CD14-positive monocyte (primary cell): ENCODE results near the gene ABCA2. TPM values are rescaled to one million over a fixed set of nuclear protein-coding genes. Genes with fewer than 3 reads are reported as not detected.

Experiments used
- DNase-seq, 3 donors: peaks; one replicate each; pipeline ENCODE4 v3.0.0-alpha.2; 2011 to 2022
- H2AFZ ChIP-seq: 2 replicates; pipeline ENCODE4 v1.6.0; 2012; ENCODE audit warnings: mild to moderate bottlenecking, low read depth, low read length, inconsistent platforms; ENCODE audit not compliant: insufficient read depth, poor library complexity, severe bottlenecking
- H3K27ac ChIP-seq, 2 donors: 1 replicate in 1 of 2; 2 replicates in 1 of 2; pipeline ENCODE4 v1.5.1; 2012 to 2013; ENCODE audit warnings: low read length in 2 of 2, control low read depth in 1 of 2, inconsistent platforms in 1 of 2, low read depth in 1 of 2, mild to moderate bottlenecking in 1 of 2
- H3K27me3 ChIP-seq, 2 donors: one replicate each; pipeline versions ENCODE4 v1.6.0 to v1.6.1; 2011 to 2013; ENCODE audit warnings: low read length in 2 of 2; ENCODE audit not compliant: control insufficient read depth in 2 of 2, insufficient read depth in 2 of 2
- H3K36me3 ChIP-seq, 2 donors: replicated peaks in 1 of 2; 1 replicate in 1 of 2; 2 replicates in 1 of 2; pipeline versions ENCODE4 v1.5.1 to v1.6.1; 2012 to 2013; ENCODE audit warnings: low read length in 2 of 2, control low read depth in 1 of 2, inconsistent platforms in 1 of 2, mild to moderate bottlenecking in 1 of 2; ENCODE audit not compliant: insufficient read depth in 2 of 2, control insufficient read depth in 1 of 2
- H3K4me1 ChIP-seq, 2 donors: 1 replicate in 1 of 2; 2 replicates in 1 of 2; pipeline versions ENCODE4 v1.5.1 to v1.6.1; 2012 to 2013; ENCODE audit warnings: low read length in 2 of 2, control low read depth in 1 of 2, inconsistent platforms in 1 of 2, mild to moderate bottlenecking in 1 of 2, moderate library complexity in 1 of 2; ENCODE audit not compliant: insufficient read depth in 2 of 2, control insufficient read depth in 1 of 2
- H3K4me2 ChIP-seq: replicated peaks from 2 replicates; pipeline ENCODE3; 2012; ENCODE audit warnings: low read length, moderate library complexity, mild to moderate bottlenecking; ENCODE audit not compliant: poor library complexity, severe bottlenecking; ENCODE audit errors: extremely low read depth
- H3K4me3 ChIP-seq, 3 experiments: fragments of 200-600 bp in 1 of 3; sonication (generic) in 1 of 3; replicated peaks in 1 of 3; 1 replicate in 2 of 3; 2 replicates in 1 of 3; pipeline ENCODE4 v1.5.1; 2011 to 2013; ENCODE audit warnings: low read length in 3 of 3, mild to moderate bottlenecking in 3 of 3, control low read depth in 2 of 3, low read depth in 2 of 3, inconsistent platforms in 1 of 3, moderate library complexity in 1 of 3
- H3K79me2 ChIP-seq: 2 replicates; pipeline ENCODE4 v1.6.0; 2012; ENCODE audit warnings: mild to moderate bottlenecking, control low read depth, inconsistent platforms, low read length, moderate library complexity; ENCODE audit not compliant: insufficient read depth
- H3K9ac ChIP-seq: 2 replicates; pipeline ENCODE4 v1.6.0; 2017; ENCODE audit warnings: low read length, mild to moderate bottlenecking; ENCODE audit not compliant: insufficient read depth, poor library complexity, severe bottlenecking
- H3K9me3 ChIP-seq, 2 donors: replicated peaks in 1 of 2; 1 replicate in 1 of 2; 2 replicates in 1 of 2; pipeline versions ENCODE4 v1.5.1 to v1.6.1; 2012 to 2013; ENCODE audit warnings: low read length in 2 of 2, control low read depth in 1 of 2; ENCODE audit not compliant: control insufficient read depth in 1 of 2, insufficient read depth in 1 of 2
- H4K20me1 ChIP-seq: 2 replicates; pipeline ENCODE4 v1.6.0; 2012; ENCODE audit warnings: mild to moderate bottlenecking, low read length, control low read depth, moderate library complexity; ENCODE audit not compliant: insufficient read depth
- H3K27ac Mint-ChIP-seq, 7 donors: one replicate each; pipeline ENCODE4 v1.8.0; 2020; ENCODE audit warnings: mild to moderate bottlenecking in 7 of 7, mixed read lengths in 7 of 7, moderate library complexity in 6 of 7, inconsistent platforms in 2 of 7
- H3K27me3 Mint-ChIP-seq, 3 donors: one replicate each; pipeline ENCODE4 v1.8.0; 2021 to 2022; ENCODE audit warnings: low read depth in 3 of 3, mild to moderate bottlenecking in 3 of 3, mixed read lengths in 3 of 3, moderate library complexity in 3 of 3, inconsistent platforms in 1 of 3
- H3K36me3 Mint-ChIP-seq, 2 donors: one replicate each; pipeline ENCODE4 v1.8.0; 2020; ENCODE audit warnings: mixed read lengths in 2 of 2, inconsistent platforms in 1 of 2, mild to moderate bottlenecking in 1 of 2
- H3K4me1 Mint-ChIP-seq: one replicate; pipeline ENCODE4 v1.8.0; 2020; ENCODE audit warnings: mild to moderate bottlenecking, mixed read lengths
- H3K4me3 Mint-ChIP-seq, 2 donors: one replicate each; pipeline ENCODE4 v1.8.0; 2020; ENCODE audit warnings: mild to moderate bottlenecking in 2 of 2, mixed read lengths in 2 of 2, moderate library complexity in 1 of 2
- H3K9me3 Mint-ChIP-seq, 7 donors: one replicate each; pipeline ENCODE4 v1.8.0; 2020 to 2022; ENCODE audit warnings: mixed read lengths in 7 of 7, mild to moderate bottlenecking in 6 of 7, moderate library complexity in 6 of 7, inconsistent platforms in 2 of 7
- CTCF ChIP-seq: fragments of 200-600 bp; IDR thresholded peaks from one replicate; pipeline ENCODE4 v1.8.0; 2022; ENCODE audit warnings: antibody characterized with exemption, mild to moderate bottlenecking
- WGBS: methylation state at CpG from one replicate; pipeline ENCODE4 v1.1.5; 2013; ENCODE audit warnings: missing lambda C conversion rate; ENCODE audit not compliant: insufficient coverage; 5-methylcytosine and 5-hydroxymethylcytosine counted together
- intact Hi-C, 2 donors: fragments of 100-400 bp; cut with micrococcal nuclease; formaldehyde crosslinking; loops; one replicate each; pipeline versions ENCODE4 v1.15.0 to v1.15.1; 2023
- polyA plus RNA-seq, 3 donors: library from polyadenylated mRNA; depleted of rRNA in 1 of 3; unstranded in 2 of 3; stranded (reverse) in 1 of 3; fragments of 300-500 nt in 2 of 3; fragments of >200 nt in 1 of 3; fragmentation: Illumina TruSeq in 2 of 3; gene quantifications; 1 replicate in 2 of 3; 2 replicates in 1 of 3; pipeline ENCODE4 v1.2.3, GENCODE V29; 2012 to 2021

Gene ABCA2
- polyA plus RNA-seq, 3 donors: 0.18 to 30.7 (median 0.40) TPM

DNA sequence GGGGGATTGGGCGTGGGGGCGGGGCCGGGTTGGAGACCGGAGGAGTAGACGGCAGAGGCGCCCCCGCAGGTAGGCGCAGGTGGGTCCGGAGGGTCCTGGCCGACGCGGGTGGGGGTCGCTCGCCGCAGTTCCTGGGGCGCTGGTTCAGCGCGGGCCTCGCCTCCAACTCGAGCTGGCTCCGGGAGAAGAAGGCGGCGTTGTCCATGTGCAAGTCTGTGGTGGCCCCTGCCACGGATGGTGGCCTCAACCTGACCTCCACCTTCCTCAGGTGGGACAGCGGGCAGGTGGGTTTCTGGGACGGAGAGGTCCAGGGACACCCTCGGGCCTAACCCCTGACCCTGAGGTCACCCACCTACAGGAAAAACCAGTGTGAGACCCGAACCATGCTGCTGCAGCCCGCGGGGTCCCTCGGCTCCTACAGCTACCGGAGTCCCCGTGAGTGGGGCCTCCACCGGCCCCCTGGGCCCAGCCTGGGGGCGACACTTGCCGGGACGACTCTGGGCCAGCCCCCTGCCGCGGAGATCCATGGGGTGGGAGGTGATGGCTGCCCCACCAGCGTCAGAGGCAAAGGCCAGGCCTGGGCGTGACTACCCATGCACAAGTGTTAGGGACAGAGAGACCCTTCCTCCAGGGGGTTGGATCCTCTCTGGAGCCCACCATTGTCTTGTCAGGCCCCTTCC is 49.0 kb downstream of the ABCA2 start:
- peaks cover 19% of the 10 kb centered on the region for H3K4me1 Mint-ChIP-seq
- no peaks in the 10 kb centered on the region for H3K36me3 ChIP-seq
- H3K36me3 Mint-ChIP-seq: peaks cover 0 to 2% of the 10 kb centered on the region in 2 donors
- no peak overlapping the region for H3K27ac ChIP-seq
- H3K9me3 ChIP-seq: no peaks in the 10 kb centered on the region
- no peak for DNase-seq
- peaks cover 0 to 4% (median 0%) of the 10 kb centered on the region in 7 donors for H3K9me3 Mint-ChIP-seq
- H3K4me3 ChIP-seq: no peak overlapping the region
- no peaks in the 10 kb centered on the region for H3K79me2 ChIP-seq
- H4K20me1 ChIP-seq: no peaks in the 10 kb centered on the region
- no peak overlapping the region for H3K27ac Mint-ChIP-seq
- no peak overlapping the region for H2AFZ ChIP-seq
- intact Hi-C loops: no loop called here
- H3K4me2 ChIP-seq: no peak overlapping the region
- no peak for TF ChIP-seq CTCF
- peaks cover 26 to 63% (median 35%) of the 10 kb centered on the region in 3 donors for H3K27me3 Mint-ChIP-seq
- 49% methylated on average over 38 of the region's 41 CpGs for WGBS
- H3K4me1 ChIP-seq: peaks cover 22 to 34% of the 10 kb centered on the region in 2 donors
- no peak overlapping the region for H3K4me3 Mint-ChIP-seq
- no peak overlapping the region for H3K9ac ChIP-seq
- peaks cover 0 to 29% of the 10 kb centered on the region in 2 donors for H3K27me3 ChIP-seq

GRCh38 chr9:136978073-136978864 is 49.8 kb downstream of the ABCA2 start:
- H3K36me3 Mint-ChIP-seq: no peaks in the 10 kb centered on the region
- no peak overlapping the region for H3K27ac Mint-ChIP-seq
- peaks cover 20 to 59% (median 28%) of the 10 kb centered on the region in 3 donors for H3K27me3 Mint-ChIP-seq
- TF ChIP-seq CTCF: no peak
- Histone ChIP-seq H3K4me3 (peak overlapping the region in 1 of 3 experiments; percentile 67), H4K20me1 (no peaks in the 10 kb centered on the region), H3K27ac (no peak overlapping the region), H3K9me3 (no peaks in the 10 kb centered on the region), H2AFZ (peak overlapping the region; percentile 61), H3K4me2 (peak overlapping the region; percentile 78), H3K9ac (no peak overlapping the region), H3K36me3 (no peaks in the 10 kb centered on the region), H3K27me3 (peaks cover 0 to 22% of the 10 kb centered on the region in 2 donors), H3K79me2 (no peaks in the 10 kb centered on the region), H3K4me1 (peaks cover 22 to 35% of the 10 kb centered on the region in 2 donors)
- peaks cover 0 to 2% (median 0%) of the 10 kb centered on the region in 7 donors for H3K9me3 Mint-ChIP-seq
- intact Hi-C loops: no loop called here
- WGBS: 2% methylated on average over 50 of the region's 78 CpGs
- DNase-seq: peak; percentile 15 to 58 (median 36)
- H3K4me1 Mint-ChIP-seq: peaks cover 19% of the 10 kb centered on the region
- H3K4me3 Mint-ChIP-seq: peak overlapping the region in 1 of 2 donors; percentile 70
